Measurements from ENCODE around the gene MT1M. TPM values are rescaled to one million over a fixed set of nuclear protein-coding genes. Genes with fewer than 3 reads are reported as not detected.

The MT1M gene
- total RNA-seq, 1 experiment from 2014 or later, result not detected

Other genes with a start within 250 kb of the MT1M start
- 89.4 and 132 TPM in 2 replicates for gene AMFR, start 207.1 kb upstream of the MT1M start, total RNA-seq (2021)
- 139 and 171 TPM in 2 replicates for gene NUDT21, start 181.3 kb upstream of the MT1M start, total RNA-seq (2021)
- gene OGFOD1, start 181.1 kb upstream of the MT1M start, total RNA-seq (2021), result 24.8 and 30.0 TPM in 2 replicates
- gene BBS2, start 112.6 kb upstream of the MT1M start, total RNA-seq (2021), result 56.3 and 77.8 TPM in 2 replicates
- not detected in 2 replicates for gene MT4, start 67.6 kb upstream of the MT1M start, total RNA-seq (2021)
- not detected in 2 replicates for gene MT3, start 43.1 kb upstream of the MT1M start, total RNA-seq (2021)
- 203 and 353 TPM in 2 replicates for gene MT2A, start 24.1 kb upstream of the MT1M start, total RNA-seq (2021)
- gene MT1E, start 6.9 kb upstream of the MT1M start, total RNA-seq (2021), result 22.0 and 22.2 TPM in 2 replicates
- 16.9 and 23.5 TPM in 2 replicates for gene MT1A, start 6.0 kb downstream of the MT1M start, total RNA-seq (2021)
- not detected in 2 replicates for gene MT1B, start 19.2 kb downstream of the MT1M start, total RNA-seq (2021)
- gene MT1F, start 25.3 kb downstream of the MT1M start, total RNA-seq (2021), result 4.0 and 10.3 TPM in 2 replicates
- gene MT1G, start 35.4 kb downstream of the MT1M start, total RNA-seq (2021), result not detected in 2 replicates
- gene MT1H, start 37.2 kb downstream of the MT1M start, total RNA-seq (2021), result not detected in 2 replicates
- gene MT1X, start 49.8 kb downstream of the MT1M start, total RNA-seq (2021), result 18.9 and 41.2 TPM in 2 replicates
- gene NUP93, start 97.5 kb downstream of the MT1M start, total RNA-seq (2021), result 74.7 and 92.4 TPM in 2 replicates
- gene SLC12A3, start 232.5 kb downstream of the MT1M start, total RNA-seq (2021), result 0.26 and 0.70 TPM in 2 replicates

Data from PC-9 (cell line).